Glomerular endothelial cell (primary cell): ENCODE measurements around the gene MYCBP. TPM values are rescaled to one million over a fixed set of nuclear protein-coding genes. Genes with fewer than 3 reads are reported as not detected.
"Not testable (repeated sequence)": the region's sequence is repeated elsewhere in the genome, so short reads cannot be mapped to it uniquely, and the experiment has no call there.

Source experiments
- DNase-seq: peaks from one replicate; pipeline ENCODE4 v3.0.0-alpha.2; 2011; ENCODE audit warnings: low read depth, low spot score; ENCODE audit errors: extremely low read depth
- total RNA-seq: library from RNA; depleted of rRNA; stranded (reverse); fragments of >200 nt; gene quantifications from 2 replicates; pipeline ENCODE4 v1.2.3, GENCODE V29; 2015

Gene MYCBP
- total RNA-seq, 1 donor from 2014 or later = 14.3 TPM

DNA sequence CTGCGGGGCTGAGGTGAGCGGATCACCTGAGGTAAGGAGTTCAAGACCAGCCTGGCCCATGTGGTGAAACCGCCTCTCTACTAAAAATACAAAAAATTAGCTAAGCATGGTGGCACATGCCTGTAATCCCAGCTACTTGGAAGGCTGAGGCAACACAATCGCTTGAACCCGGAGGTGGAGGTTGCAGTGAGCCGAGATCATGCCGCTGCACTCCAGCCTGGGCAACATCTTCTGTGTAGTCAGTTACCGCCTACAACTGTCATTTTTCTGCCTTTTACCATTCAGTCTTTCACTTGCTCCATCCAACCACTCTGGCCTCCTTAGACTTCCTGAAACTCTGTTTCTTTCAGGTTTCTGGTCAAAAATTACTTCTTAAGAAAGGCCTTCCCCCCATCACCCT lies 2.2 kb downstream of the MYCBP start:
- no peak for DNase-seq

DNA sequence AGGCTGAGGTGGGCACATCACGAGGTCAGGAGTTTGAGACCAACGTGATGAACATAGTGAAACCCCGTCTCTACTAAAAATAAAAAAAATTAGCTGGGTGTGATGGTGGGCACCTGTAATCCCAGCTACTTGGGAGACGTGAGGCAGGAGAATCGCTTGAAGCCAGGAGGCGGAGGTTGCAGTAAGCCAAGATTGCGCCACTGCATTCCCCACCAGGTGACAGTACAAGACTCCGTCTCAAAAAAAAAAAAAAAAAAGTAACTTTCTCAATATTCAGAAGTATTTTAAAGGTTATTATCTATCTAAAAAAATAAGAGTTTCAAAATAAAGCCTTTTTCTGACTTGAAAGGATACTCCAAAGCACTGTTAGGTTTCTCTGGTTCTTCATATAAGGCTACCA lies 5.9 kb downstream of the MYCBP start:
- DNase-seq = no peak

DNA sequence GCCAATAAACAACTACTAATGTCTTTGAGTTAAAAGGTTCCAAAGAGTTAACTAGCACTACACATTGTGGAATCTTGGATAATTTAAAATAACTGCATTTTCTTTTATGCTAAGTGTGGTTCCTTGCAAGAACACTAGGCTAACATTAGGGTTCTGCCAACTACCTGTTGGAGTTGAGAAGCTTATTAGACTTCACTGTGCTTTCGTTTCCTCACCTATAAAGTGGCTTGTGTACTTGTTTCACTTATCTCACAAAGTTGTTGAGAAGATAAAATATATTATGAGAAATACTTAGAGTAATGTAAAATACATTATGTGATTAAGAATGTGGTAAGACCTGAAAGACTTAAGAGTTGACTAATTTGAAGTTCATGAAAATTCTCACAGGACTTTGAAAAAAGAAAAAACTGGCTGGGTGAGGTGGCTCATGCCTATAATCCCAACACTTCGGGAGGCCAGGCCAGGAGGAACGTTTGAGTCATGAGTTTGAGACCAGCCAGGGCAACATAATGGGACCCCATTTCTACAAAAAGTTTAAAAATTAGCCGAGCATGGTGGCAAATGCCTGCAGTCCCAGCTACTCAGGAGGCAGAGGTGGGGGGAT lies 7.9 kb downstream of the MYCBP start:
- DNase-seq = no peak

DNA sequence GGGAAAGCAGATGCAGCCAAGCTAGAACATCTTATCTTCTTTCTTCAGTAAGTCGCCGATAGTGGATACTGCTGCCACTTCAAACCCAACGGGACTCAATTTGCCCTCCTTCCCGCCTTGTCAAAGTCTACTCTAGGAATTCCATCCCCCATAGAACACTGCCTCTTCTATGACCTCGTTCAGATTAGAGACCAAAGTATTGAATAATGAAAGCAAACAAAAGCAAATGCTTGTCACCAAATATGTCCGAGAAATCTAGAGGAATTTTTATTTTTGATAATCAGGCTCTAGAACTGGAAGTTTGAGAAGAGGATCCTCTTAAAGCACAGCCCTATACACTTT lies 12.7 kb downstream of the MYCBP start:
- DNase-seq = no peak

DNA sequence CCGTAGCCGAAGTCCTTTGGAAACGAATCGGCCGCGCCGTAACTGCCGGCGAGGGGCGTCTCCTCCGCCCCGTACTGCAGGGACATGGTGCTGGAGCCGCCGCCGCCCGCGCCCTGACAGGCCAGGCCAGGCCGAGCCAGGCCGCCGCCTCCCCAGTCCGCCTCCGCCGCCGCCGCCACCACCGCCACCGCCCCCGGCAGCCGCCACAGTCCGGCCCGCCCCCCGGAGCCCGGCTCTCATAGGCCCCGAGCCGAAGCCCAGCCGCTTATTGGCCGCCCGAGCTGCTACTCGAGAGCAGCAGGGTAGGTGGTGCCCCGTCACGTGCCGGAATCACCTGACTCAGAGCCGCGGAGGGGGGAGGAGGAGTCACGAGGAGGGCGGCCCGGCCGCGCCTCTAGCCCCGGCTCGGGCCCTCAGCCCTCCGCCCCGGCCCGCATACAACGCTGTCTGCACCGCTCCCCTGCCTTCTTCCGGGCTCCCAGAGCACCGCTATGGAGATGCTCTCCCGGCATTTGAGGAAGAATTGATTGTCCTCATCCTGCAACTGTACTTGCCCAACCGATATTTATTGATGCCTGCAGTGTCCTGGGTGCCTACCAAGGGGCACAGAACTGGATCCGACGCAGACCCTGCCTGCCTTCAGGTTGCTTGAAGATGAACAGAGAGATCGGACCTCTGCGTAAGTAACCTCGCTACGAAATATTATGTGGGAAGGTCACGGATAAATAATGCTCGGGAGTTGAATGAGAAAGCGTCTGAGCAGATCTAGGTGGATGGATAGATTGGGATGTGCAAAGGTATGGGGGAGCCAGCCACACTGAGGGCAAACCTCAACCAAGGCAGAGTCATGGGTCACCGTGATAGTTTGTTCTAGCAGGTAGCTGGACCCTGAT lies 13.3 kb downstream of the MYCBP start, which contains the start of gene RRAGC:
RRAGC (minus strand) TSS at position 212 of the 893 bp plus-strand sequence; CDS start at position 86, 126 bp downstream.
- peak; percentile 56 for DNase-seq

DNA sequence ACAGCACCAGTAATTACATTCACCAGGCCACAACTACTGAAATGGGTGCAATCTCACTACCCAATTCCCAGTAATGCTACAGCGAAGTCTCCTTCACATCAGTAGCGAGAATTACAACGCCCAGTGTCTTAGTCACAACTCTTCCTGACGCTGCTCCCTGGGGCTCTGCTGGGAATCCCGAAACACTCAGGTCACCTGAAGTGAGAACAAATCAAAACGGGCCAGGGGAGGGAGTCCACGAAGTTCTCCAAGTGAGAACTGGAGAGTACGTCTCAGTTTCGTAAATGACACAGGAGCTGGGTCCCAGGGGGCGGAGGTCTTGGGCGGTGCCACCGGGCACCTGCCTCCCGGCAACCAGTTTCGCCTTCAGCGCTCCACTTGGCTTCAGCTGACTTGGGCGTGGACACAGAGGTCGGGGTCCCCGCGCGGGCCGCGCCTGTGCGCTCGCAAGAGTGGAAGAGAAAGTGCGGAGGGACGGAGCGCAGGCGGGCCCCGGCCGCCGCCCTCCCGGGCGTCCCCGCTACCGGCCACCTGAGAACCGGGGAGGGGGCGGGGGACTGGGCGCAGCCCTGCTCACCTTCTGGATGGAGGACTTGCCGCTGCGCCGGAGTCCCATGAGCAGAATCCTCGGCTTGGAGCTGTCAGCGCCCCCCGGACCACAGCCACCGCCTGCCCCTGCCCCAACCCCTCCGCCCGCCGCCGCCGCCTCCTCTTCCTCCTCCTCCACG lies 14.2 kb downstream of the MYCBP start:
- DNase-seq = no peak

DNA sequence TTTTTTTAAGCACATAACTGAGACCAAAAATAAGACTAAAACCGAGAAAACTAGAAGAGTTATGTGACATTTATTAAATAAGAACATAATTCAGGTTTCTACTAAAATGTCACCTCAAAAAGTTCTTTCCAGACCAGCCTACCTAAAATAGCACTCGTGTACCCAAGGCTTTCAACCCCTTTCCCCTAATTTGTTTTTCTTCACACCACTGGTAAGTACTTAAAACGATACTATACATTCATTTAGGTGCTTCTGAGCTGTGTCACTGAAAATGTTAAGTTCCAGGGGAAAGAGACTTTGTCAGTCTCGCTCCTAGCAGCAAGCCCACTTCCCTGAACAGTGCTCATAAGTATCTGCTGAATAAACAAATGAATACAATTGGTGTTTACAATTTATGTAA lies 20.4 kb downstream of the MYCBP start:
- no peak for DNase-seq

DNA sequence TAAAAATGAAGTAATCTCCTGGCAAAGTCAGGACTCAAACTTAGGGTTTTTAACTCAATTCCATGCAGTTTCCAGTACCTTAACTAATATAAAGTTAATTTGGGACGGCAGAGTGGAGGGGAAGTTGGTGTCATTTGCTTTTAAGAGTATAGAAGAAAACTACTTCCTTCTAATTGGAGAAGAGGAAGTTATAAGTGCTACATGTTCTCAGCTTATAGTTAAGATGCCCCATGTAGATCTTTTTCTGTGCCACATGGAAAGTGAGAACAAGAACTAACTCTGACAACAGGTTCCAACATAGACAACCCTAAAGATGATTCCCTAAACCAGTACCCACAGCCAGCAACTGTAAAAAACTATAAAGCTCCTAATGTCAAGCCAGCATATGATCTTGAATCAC lies 25.1 kb downstream of the MYCBP start:
- DNase-seq = no peak

DNA sequence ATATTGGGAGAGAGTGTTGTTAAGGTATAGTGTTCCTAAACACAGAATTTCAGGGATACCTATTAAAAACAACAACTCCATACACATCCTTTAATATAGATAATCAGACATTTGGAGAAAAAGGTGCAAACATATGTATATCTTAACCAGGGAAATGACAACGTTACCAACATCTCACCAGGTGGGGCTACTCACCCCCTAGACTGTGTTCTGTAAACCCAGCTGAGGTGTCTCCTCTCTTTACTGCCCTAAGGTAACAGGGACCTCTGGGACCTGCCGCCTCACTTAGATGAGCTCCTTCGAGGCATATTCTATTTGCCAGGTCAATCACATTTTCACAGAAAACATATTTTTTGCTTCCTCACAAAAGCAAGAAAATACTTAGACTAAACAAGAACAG lies 26.9 kb downstream of the MYCBP start:
- no peak for DNase-seq

DNA sequence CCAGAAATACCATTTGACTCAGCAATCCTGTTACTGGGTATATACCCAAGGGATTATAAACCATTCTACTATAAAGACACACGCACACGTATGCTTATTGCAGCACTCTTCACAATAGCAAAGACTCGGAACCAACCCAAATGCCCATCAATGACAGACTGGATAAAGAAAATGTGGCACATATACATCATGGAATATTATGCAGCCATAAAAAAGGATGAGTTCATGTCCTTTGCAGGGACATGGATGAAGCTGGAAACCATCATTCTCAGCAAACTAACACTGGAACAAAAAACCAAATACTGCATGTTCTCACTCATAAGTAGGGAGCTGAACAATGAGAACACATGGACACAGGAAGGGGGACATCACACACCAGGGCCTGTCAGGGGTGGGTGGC lies 28.1 kb downstream of the MYCBP start:
- not testable (repeated sequence) for DNase-seq

DNA sequence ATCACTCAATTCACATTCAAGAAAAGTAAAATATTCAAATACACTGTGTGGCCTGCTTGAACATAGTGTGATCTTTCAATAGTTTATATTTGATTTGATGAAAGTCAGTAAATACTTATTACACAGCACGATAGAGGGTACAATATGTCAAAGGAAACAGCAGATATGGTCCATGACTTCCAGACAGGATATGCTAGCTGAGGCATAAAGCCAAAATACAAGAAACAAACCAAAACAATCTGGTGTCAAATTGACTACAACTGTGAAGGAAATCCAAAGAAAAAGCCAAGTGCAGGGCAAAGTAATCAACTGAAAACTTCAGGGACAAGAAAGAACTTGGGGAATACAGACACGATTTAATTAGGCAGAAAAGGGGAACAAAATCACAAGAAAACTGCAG lies 32.9 kb downstream of the MYCBP start:
- DNase-seq = no peak

DNA sequence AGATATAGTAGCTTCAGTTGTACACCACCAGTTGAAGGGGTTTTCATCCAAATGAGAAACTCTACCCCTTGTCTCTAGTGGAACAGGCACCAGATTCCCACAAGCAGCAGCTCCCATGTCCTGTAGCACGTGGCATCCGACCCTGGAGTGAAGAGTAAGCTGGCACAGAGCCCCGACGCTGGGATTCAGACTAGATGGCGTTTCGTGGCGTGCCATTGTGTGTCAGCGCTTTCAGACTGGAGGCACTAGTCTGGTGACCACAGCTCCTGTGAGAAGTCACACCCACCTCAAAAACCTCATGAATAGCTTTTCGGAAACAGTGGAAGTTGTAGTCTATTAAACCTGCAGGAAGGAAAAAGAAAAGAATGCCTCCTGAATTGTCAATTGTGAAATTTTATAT lies 33.8 kb downstream of the MYCBP start:
- DNase-seq = no peak

DNA sequence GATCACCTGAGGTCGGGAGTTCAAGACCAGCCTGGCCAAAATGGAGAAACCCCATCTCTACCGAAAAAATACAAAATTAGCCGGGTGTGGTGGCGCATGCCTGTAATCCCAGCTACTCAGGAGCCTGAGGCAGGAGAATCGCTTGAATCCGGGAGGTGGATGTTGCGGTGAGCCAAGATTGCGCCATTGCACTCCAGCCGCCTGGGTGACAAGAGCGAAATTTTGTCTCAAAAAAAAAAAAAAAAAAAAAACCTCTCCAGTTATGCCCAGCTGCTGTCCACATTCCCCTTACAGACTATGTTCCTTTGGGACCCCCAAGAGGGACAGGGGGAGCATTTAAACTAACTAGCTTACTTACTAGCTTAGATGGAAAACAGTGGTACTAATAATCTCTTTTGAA lies 36.8 kb downstream of the MYCBP start:
- not testable (repeated sequence) for DNase-seq

DNA sequence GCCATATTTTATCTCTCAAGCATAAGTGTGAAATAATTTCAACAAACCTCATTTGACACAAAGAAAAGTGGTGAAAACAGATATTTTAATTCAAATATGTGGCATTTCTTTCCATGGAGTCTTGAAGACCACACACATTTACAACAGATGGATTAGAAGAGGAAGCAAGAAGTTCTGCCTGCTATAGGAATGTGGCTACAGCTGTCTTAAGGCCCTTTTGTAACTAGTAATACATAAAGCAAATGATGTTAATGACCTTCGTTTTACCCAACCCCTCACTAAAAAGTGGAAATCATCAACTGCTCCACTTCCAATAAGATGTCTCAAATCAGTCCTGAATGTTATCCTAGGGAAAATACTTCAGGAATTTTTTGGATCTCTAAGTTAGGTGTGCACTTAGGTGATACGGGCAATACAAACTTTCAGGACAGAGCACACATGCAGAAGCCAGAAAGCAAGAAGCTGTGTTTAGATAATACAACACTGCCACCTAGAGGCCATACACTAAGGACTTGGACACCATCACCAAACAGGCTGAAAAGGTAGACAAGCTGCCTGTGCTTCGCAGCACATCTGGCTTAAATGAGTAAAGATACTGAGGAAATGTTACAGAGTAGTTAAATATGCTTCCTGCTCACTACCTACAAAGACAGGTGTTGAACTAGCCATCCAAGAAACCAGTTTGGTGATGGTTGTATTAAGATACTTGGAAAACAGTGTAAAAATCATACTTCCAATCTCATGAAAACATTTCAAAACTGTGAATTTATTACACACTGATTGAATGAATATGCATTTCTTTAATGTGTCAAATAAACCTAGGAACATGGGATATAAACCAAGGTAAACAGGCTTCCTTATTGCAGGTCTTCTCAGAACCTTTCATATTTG lies 38.0 kb downstream of the MYCBP start:
- DNase-seq = peak; percentile 77

DNA sequence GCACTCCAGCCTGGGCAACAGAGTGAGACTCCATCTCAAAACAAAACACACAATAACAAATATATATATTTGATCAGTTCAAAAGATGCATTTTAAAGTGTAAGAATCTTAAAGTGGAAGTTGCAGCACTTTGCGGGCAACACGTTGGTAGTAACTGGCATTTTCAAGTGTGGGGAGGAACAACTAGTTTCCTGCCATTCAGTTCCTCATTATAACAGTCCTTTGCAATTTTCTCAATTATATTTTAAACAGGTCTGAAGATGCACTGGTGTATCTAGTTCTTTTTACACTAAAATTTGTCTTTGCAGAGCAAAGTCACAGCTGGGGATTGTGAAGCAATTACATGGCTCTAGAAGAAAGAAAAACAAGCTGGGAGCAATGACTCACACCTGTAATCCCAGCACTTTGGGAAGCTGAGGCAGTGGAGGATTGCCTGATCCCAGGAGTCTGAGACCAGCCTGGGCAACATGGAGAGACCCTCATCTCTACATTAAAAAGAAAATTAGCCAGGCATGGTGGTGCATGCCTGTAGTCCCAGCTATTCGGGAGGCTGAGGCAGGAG lies 38.8 kb downstream of the MYCBP start:
- no peak for DNase-seq

DNA sequence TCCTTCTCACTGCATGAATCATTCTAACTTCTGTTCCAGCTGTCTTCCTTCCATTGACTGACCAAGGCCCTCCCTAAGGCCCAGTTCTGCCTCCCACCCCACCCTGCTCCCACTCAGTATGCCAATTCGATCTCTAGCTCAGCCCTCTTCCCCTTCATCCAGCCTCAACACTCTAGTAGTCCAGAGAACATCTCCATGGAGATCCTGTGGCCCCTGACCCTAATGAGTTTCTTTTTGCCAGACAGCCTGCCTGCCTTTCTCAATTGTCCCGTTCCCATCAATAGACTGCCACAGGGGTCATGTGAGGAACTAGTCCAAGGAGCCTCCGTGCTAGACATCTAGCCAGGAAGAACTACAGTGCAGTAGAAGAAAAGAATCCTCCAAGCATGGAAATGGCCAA lies 40.0 kb downstream of the MYCBP start:
- DNase-seq = no peak

DNA sequence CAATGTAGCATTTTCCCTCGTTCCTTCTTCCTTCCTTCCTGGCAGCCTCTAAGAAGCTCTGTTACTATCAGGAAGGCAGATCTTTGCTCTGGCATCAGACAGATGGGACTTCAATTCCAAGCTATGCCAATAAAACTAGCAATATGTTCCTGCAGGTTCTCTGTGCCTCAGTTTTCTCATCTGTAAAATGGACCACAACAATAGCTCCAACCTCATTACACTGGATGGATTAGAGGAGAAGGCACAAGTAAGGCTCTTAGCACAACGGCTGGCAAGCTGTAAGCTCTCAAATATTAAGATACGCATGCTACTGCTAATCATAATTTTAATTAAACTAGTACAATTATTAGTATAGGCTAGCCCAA lies 40.8 kb downstream of the MYCBP start:
- DNase-seq = no peak

DNA sequence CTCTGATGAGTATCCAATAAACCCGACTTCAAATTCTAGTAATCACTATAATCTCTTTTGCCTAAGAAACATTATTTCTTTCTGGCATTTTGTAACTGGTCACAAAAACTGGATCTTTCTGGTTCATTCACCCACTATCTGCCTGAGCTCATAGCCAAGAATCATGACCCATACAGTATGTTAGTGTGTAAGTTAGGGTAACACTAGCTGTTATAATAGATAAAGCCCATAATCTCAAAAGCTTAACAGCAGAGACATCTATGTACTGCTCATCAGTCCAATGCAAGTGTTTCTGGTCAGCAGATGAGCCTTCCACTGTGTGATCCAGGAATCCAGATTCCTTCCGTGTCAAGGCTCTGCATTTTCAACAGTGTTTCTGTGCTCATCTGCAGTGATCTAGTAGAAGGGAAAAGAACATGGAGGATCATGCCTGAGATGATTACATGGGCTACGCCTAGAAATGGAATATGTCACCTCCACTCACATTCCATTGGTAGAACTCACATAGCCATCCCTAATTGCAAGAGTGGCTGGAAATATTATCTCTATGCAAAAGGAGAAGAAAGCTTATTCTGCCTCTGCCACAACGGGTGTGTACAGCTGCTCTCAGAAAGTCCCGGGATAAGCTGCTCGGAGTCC lies 41.3 kb downstream of the MYCBP start:
- DNase-seq = no peak

DNA sequence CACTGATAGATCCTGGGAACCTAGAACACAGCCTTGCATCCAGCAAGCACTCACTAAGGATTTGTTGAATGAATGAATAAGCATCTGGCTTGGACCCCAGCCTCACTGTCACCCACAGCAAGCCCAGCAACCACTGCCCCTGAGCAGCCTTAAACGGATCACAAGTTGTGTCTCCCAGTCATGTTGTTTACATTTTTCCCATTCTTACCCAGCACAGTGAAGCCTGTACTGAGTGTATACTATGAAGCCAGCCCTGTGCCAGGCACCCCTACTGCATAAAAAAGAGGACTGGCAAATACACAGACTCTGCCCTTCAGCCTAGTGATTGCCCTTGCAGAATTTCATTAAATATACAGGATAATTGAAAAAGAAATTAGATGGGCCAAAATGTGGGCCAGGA lies 43.8 kb downstream of the MYCBP start:
- no peak for DNase-seq

DNA sequence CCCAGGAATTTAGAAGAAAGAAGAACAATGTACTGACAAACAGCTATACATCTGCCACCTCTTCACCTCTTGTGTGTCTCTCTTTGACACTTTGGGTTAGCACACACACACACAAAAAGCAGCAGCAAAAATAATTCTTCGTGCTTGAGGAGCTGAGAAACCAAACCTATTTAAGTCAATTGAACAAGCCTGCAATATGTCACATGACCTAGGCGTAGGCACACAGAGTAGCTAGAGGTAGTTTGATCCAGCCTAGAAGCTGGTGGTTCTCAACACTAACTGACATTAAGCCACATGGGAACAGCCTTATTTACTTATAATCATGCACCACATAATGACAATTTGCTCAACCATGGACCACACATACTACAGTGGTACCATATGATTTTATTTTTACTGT lies 45.8 kb downstream of the MYCBP start:
- DNase-seq = no peak
